Dendritic cell treated with granulocyte-macrophage colony-stimulating factor and Interleukin-4, amounts not matched to agents 40 ng/mL and 50 ng/mL, for 4 days (primary cell): Measurements from ENCODE around the gene FXYD2.

Experiments
- H3K27ac Mint-ChIP-seq: one replicate; pipeline ENCODE4 v1.8.0; 2022; ENCODE audit warnings: mild to moderate bottlenecking, mixed read lengths
- H3K27me3 Mint-ChIP-seq: one replicate; pipeline ENCODE4 v1.8.0; 2022; ENCODE audit warnings: mild to moderate bottlenecking, mixed read lengths
- H3K36me3 Mint-ChIP-seq: one replicate; pipeline ENCODE4 v1.8.0; 2022; ENCODE audit warnings: low read depth, mixed read lengths
- H3K4me1 Mint-ChIP-seq: one replicate; pipeline ENCODE4 v1.8.0; 2022; ENCODE audit warnings: low read depth, mixed read lengths
- H3K4me3 Mint-ChIP-seq: one replicate; pipeline ENCODE4 v1.8.0; 2022; ENCODE audit warnings: mild to moderate bottlenecking, moderate library complexity, mixed read lengths
- H3K9me3 Mint-ChIP-seq: one replicate; pipeline ENCODE4 v1.8.0; 2022; ENCODE audit warnings: mixed read lengths
- intact Hi-C: fragments of 100-400 bp; cut with micrococcal nuclease; formaldehyde crosslinking; loops from one replicate; pipeline ENCODE4 v1.15.0; 2022

FXYD2 gene

GRCh38 chr11:117835576-117835975 is 11.0 kb upstream of the FXYD2 start:
- Mint-ChIP-seq H3K9me3 (no peaks in the 10 kb centered on the region), H3K4me3 (no peak overlapping the region), H3K36me3 (no peaks in the 10 kb centered on the region), H3K4me1 (peaks cover 86% of the 10 kb centered on the region), H3K27me3 (peaks cover 7% of the 10 kb centered on the region), H3K27ac (no peak overlapping the region)
- intact Hi-C loops, result no loop called here

DNA sequence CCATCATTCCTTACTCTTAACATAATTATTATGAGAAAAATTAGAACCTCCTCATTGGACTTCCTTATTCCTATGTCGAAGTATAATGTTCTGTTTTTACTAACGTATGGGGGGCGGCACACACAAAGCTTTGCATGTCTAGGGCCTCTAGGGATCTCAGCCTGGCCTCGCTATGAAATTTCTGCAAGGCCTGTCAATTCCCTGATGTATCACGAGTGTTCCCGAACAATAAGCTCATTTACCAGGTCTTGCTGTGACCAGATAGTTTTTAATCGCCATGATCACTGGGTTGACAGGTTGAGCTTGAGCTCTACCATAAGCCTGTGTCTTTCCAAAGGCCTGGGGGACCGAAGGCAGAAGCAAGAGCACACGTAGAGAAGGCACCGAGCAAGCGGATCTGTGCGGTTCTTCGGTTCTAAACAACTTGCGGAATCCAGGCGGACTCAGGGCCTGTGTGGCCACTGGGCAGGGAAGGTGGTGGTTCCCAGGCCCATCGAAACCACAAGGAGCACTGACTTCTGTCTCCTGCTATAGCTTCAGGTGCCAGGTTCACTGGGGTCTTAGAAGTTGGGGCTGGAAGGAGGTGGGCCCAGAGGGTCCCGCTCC is 10.4 kb upstream of the FXYD2 start:
- Mint-ChIP-seq H3K27me3 (peaks cover 10% of the 10 kb centered on the region), H3K4me3 (no peak overlapping the region), H3K27ac (no peak overlapping the region), H3K36me3 (no peaks in the 10 kb centered on the region), H3K9me3 (no peaks in the 10 kb centered on the region), H3K4me1 (peaks cover 86% of the 10 kb centered on the region)
- intact Hi-C loops, result no loop called here

GRCh38 chr11:117834068-117834810 is 9.7 kb upstream of the FXYD2 start:
- intact Hi-C loops, result no loop called here
- H3K27ac Mint-ChIP-seq, result no peak overlapping the region
- peaks cover 86% of the 10 kb centered on the region for H3K4me1 Mint-ChIP-seq
- no peaks in the 10 kb centered on the region for H3K9me3 Mint-ChIP-seq
- H3K36me3 Mint-ChIP-seq, result no peaks in the 10 kb centered on the region
- H3K27me3 Mint-ChIP-seq, result peaks cover 10% of the 10 kb centered on the region
- H3K4me3 Mint-ChIP-seq, result no peak overlapping the region

DNA sequence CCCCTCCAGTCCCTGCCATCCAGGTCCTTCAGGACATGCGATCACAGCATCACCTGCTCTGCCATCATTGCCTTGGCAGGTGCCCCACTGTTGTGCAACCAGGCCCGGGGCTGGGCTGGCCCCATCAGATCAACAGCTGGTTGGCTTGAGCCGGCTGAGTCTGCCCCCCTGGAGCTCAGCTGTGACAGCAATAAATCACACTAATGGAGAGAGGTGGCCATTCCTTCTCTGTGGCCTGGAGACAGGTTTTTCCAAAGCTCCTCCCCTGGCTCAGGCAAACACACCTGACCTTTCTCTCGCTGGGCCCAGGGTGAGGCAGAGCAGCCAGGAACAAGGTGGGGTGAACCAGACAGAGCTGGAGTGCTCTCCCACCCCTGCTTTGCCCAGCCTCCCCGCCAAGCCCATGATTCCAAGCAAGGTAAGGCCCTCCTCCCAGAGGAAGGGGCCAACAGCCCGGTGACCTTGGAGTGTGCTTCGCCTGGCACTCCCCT is 8.9 kb upstream of the FXYD2 start:
- intact Hi-C loops, result no loop called here
- H3K4me1 Mint-ChIP-seq, result peaks cover 91% of the 10 kb centered on the region
- H3K27ac Mint-ChIP-seq, result no peak overlapping the region
- H3K27me3 Mint-ChIP-seq, result peaks cover 10% of the 10 kb centered on the region
- no peak overlapping the region for H3K4me3 Mint-ChIP-seq
- no peaks in the 10 kb centered on the region for H3K9me3 Mint-ChIP-seq
- no peaks in the 10 kb centered on the region for H3K36me3 Mint-ChIP-seq

GRCh38 chr11:117832511-117832910 is 8.0 kb upstream of the FXYD2 start:
- peaks cover 9% of the 10 kb centered on the region for H3K27me3 Mint-ChIP-seq
- intact Hi-C loops, result no loop called here
- peaks cover 92% of the 10 kb centered on the region for H3K4me1 Mint-ChIP-seq

GRCh38 chr11:117831661-117832415 is 7.3 kb upstream of the FXYD2 start:
- H3K4me3 Mint-ChIP-seq, result no peak overlapping the region
- peaks cover 9% of the 10 kb centered on the region for H3K27me3 Mint-ChIP-seq
- no peaks in the 10 kb centered on the region for H3K9me3 Mint-ChIP-seq
- intact Hi-C loops, result no loop called here
- peaks cover 86% of the 10 kb centered on the region for H3K4me1 Mint-ChIP-seq
- no peaks in the 10 kb centered on the region for H3K36me3 Mint-ChIP-seq
- no peak overlapping the region for H3K27ac Mint-ChIP-seq

More at GRCh38 chr11:117832511-117832910, 8.0 kb upstream of the FXYD2 start:
- no peaks in the 10 kb centered on the region for H3K36me3 Mint-ChIP-seq
- no peak overlapping the region for H3K4me3 Mint-ChIP-seq
- H3K9me3 Mint-ChIP-seq, result no peaks in the 10 kb centered on the region
- no peak overlapping the region for H3K27ac Mint-ChIP-seq

- peaks cover 9% of the 10 kb centered on the region for H3K27me3 Mint-ChIP-seq
- intact Hi-C loops, result no loop called here
- peak overlapping the region; percentile 44 for H3K27ac Mint-ChIP-seq
- H3K9me3 Mint-ChIP-seq, result no peaks in the 10 kb centered on the region
- H3K4me1 Mint-ChIP-seq, result peaks cover 79% of the 10 kb centered on the region
- no peak overlapping the region for H3K4me3 Mint-ChIP-seq
- no peaks in the 10 kb centered on the region for H3K36me3 Mint-ChIP-seq
These were observed 6.3 kb upstream of the FXYD2 start for GRCh38 chr11:117830674-117831351.

GRCh38 chr11:117830072-117830471 is 5.5 kb upstream of the FXYD2 start:
- Mint-ChIP-seq H3K4me1 (peaks cover 80% of the 10 kb centered on the region), H3K27me3 (peaks cover 9% of the 10 kb centered on the region), H3K9me3 (no peaks in the 10 kb centered on the region), H3K27ac (peak overlapping the region; percentile 44), H3K4me3 (no peak overlapping the region), H3K36me3 (no peaks in the 10 kb centered on the region)
- intact Hi-C loops, result no loop called here

GRCh38 chr11:117829369-117829725 is 4.8 kb upstream of the FXYD2 start:
- H3K27ac Mint-ChIP-seq, result peak overlapping the region; percentile 44
- peaks cover 82% of the 10 kb centered on the region for H3K4me1 Mint-ChIP-seq
- no peak overlapping the region for H3K4me3 Mint-ChIP-seq

GRCh38 chr11:117828611-117829368 is 4.2 kb upstream of the FXYD2 start:
- Mint-ChIP-seq H3K27me3 (peaks cover 12% of the 10 kb centered on the region), H3K9me3 (no peaks in the 10 kb centered on the region), H3K4me3 (no peak overlapping the region), H3K27ac (peak overlapping the region; percentile 44), H3K36me3 (no peaks in the 10 kb centered on the region), H3K4me1 (peaks cover 82% of the 10 kb centered on the region)
- intact Hi-C loops, result loop anchor here (10.0 kb wide), 1 partner anchor 316 kb away; no protein-coding TSS in a partner anchor

More at GRCh38 chr11:117829369-117829725, 4.8 kb upstream of the FXYD2 start:
- no peaks in the 10 kb centered on the region for H3K36me3 Mint-ChIP-seq
- intact Hi-C loops, result loop anchor here (10.0 kb wide), 1 partner anchor 315 kb away; no protein-coding TSS in a partner anchor
- H3K9me3 Mint-ChIP-seq, result no peaks in the 10 kb centered on the region
- H3K27me3 Mint-ChIP-seq, result peaks cover 9% of the 10 kb centered on the region

DNA sequence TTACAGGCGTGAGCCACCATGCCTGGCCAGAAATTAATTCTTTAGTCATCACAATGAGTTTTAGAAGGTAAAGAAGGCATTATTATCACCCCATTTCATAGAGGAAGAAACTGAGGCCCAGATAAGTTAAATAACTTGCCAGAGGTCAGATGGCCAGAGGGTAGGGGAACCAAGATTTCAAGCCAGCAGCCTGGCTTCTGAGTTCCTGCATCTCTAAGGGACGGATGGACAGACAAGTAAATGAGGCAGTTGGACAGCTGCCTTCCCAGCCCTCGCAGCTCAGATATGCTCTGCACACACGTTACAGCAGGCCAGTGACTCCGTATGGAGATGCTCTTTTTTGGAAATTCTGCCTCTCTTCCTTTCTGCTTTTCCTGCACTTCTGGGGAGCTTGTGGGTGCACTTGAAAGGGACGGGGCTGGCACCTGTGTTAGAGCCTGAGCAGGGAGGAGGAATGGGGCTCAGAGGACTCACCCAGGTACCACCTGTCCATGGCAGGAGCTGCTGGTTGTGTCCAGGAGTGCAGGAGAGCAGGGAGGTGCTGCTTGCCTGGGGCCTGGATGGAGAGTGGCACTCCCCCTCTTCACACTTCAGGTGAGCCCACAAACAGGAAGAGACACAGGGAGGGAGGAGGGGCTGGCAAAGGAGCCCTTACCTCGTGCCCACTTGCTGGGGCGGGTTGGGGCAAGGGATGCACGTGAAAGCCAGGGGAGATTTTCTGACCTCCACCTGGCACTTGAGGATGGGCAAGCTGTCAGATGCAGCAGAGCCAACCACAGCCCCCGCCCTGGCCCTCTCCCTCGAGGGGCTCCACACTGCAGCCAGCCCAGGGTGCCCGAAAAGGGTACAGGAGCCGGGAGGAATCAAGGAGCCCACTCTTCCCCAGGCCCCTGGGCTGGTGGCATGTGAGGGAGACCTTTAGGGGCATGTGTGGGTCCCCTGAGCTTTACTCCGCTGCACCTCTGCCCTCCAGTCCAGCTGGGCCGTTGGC is 3.3 kb upstream of the FXYD2 start:
- Mint-ChIP-seq H3K27me3 (peaks cover 12% of the 10 kb centered on the region), H3K4me3 (no peak overlapping the region), H3K27ac (peak overlapping the region; percentile 44), H3K4me1 (peaks cover 83% of the 10 kb centered on the region), H3K36me3 (no peaks in the 10 kb centered on the region), H3K9me3 (no peaks in the 10 kb centered on the region)
- intact Hi-C loops, result loop anchor here (10.0 kb wide), 1 partner anchor 317 kb away; no protein-coding TSS in a partner anchor

DNA sequence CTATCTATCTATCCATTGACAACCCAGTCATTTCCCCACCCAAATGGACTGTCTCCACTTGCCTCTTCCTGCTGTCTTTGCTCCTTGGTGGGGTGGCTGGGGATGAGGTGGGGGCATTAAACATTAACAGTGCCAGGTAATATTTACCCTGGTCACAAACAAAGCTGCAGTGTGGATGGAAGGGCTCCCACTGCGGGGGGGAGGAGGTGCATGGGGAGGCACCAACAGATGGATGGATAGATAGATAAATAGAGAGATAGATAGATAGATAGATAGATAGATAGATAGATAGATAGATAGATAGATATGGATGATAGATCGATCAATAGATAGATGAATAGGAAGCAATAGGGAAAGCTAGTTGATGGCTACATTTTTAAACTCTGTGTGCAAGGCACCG is 2.3 kb upstream of the FXYD2 start:
- Mint-ChIP-seq H3K9me3 (no peaks in the 10 kb centered on the region), H3K27me3 (peaks cover 12% of the 10 kb centered on the region), H3K27ac (no peak overlapping the region), H3K36me3 (no peaks in the 10 kb centered on the region), H3K4me3 (no peak overlapping the region), H3K4me1 (peaks cover 83% of the 10 kb centered on the region)
- intact Hi-C loops, result loop anchor here (10.0 kb wide), 1 partner anchor 318 kb away; no protein-coding TSS in a partner anchor
